HCT116 (cell line): ENCODE measurements around the gene LDLRAD4. TPM values are rescaled to one million over a fixed set of nuclear protein-coding genes. Genes with fewer than 3 reads are reported as not detected.

ENCODE experiments used
- ATAC-seq: fragments of 200-7000 bp; cut with Tn5 transposase; 2 replicates; pipeline ENCODE4 v1.9.1; 2020; ENCODE audit warnings: mild to moderate bottlenecking, moderate library complexity
- BruUV-seq: library from RNA; stranded (reverse); fragments of 400-500 nt; replicated peaks from 2 replicates; lab custom pipeline; 2021; lab: Mats Ljungman, UMichigan
- CTCF ChIA-PET: fragments of 300-600 bp; sonication (Branson Sonifier 250); formaldehyde crosslinking; loops from one replicate; lab custom pipeline; 2021; ENCODE audit warnings: antibody characterized with exemption; lab: Charles Lee
- POLR2A ChIA-PET: fragments of 300-600, 350-600 bp; sonication (Branson Sonifier 250); formaldehyde crosslinking; loops from one replicate; lab custom pipeline; 2021; ENCODE audit warnings: antibody characterized with exemption; lab: Charles Lee
- RAD21 ChIA-PET, 2 experiments: fragments of 300-600 bp; sonication (Branson Sonifier 250); formaldehyde crosslinking; loops; one replicate each; lab custom pipeline; 2023; ENCODE audit warnings: low total read pairs in 2 of 2; ENCODE audit not compliant: uncharacterized antibody in 2 of 2, unreplicated experiment in 2 of 2, low non-redundant PET in 1 of 2; lab: Charles Lee
- DNase-seq: peaks from one replicate; pipeline ENCODE4 v3.0.0-alpha.2; 2010; ENCODE audit warnings: low read depth, low spot score
- H2AFZ ChIP-seq: fragments of 200-600 bp; shearing (Covaris generic), sonication (generic); 2 replicates; pipeline ENCODE4 v1.6.1; 2017; ENCODE audit warnings: low read depth, mixed run types, mixed read lengths, antibody characterized with exemption, low read length; ENCODE audit not compliant: poor library complexity, severe bottlenecking
- H3K27ac ChIP-seq: 2 replicates; pipeline ENCODE4 v1.5.1; 2012; ENCODE audit warnings: low read depth, low read length
- H3K27me3 ChIP-seq: fragments of 200-600 bp; sonication (generic); 2 replicates; pipeline ENCODE4 v1.6.1; 2016; ENCODE audit warnings: mixed run types, low read length, mixed read lengths; ENCODE audit not compliant: insufficient read depth
- H3K36me3 ChIP-seq, 2 experiments: fragments of 200-500 bp in 1 of 2; fragments of 200-600 bp in 1 of 2; sonication (Bioruptor generic) in 1 of 2; sonication (generic) in 1 of 2; 2 replicates each; pipeline versions ENCODE4 v1.5.1 to v1.6.1; 2014 to 2016; ENCODE audit warnings: low read length in 2 of 2, inconsistent platforms in 1 of 2, mixed read lengths in 1 of 2, mixed run types in 1 of 2; ENCODE audit not compliant: insufficient read depth in 2 of 2, control insufficient read depth in 1 of 2
- H3K4me1 ChIP-seq, 2 experiments: fragments of 200-600 bp in 1 of 2; sonication (generic) in 1 of 2; 2 replicates each; pipeline versions ENCODE4 v1.5.1 to v1.6.1; 2012 to 2017; ENCODE audit warnings: low read length in 2 of 2, inconsistent platforms in 1 of 2, mild to moderate bottlenecking in 1 of 2, mixed read lengths in 1 of 2, mixed run types in 1 of 2, moderate library complexity in 1 of 2; ENCODE audit not compliant: insufficient read depth in 2 of 2, control insufficient read depth in 1 of 2
- H3K4me2 ChIP-seq: fragments of 200-600 bp; sonication (generic); 2 replicates; pipeline ENCODE4 v1.6.1; 2017; ENCODE audit warnings: mixed run types, low read length, mixed read lengths
- H3K4me3 ChIP-seq, 2 experiments: fragments of 200-600 bp in 1 of 2; sonication (generic) in 1 of 2; replicated peaks in 1 of 2; 2 replicates each; pipeline ENCODE4 v1.5.1; 2011 to 2016; ENCODE audit warnings: low read length in 2 of 2, control low read depth in 1 of 2, low read depth in 1 of 2, mild to moderate bottlenecking in 1 of 2, mixed read lengths in 1 of 2, mixed run types in 1 of 2
- H3K79me2 ChIP-seq: fragments of 200-600 bp; sonication (generic); 2 replicates; pipeline ENCODE4 v1.6.1; 2017; ENCODE audit warnings: mild to moderate bottlenecking, mixed run types, low read length, moderate library complexity, mixed read lengths; ENCODE audit not compliant: insufficient read depth
- H3K9ac ChIP-seq: fragments of 200-600 bp; sonication (generic); 2 replicates; pipeline ENCODE4 v1.6.1; 2016; ENCODE audit warnings: low read length, mixed read lengths
- H3K9me2 ChIP-seq: fragments of 200-600 bp; sonication (generic), shearing (Covaris generic); 2 replicates; pipeline ENCODE4 v1.6.1; 2017; ENCODE audit warnings: mixed run types, mild to moderate bottlenecking, moderate library complexity; ENCODE audit not compliant: insufficient read depth
- H3K9me3 ChIP-seq, 2 experiments: fragments of 200-500 bp in 1 of 2; fragments of 200-600 bp in 1 of 2; sonication (Bioruptor generic) in 1 of 2; sonication (generic) in 1 of 2; 2 replicates each; pipeline ENCODE4 v1.6.1; 2014 to 2017; ENCODE audit warnings: low read length in 2 of 2, mixed read lengths in 2 of 2, inconsistent platforms in 1 of 2, low read depth in 1 of 2, mild to moderate bottlenecking in 1 of 2, mixed run types in 1 of 2, moderate library complexity in 1 of 2; ENCODE audit not compliant: control insufficient read depth in 1 of 2, insufficient read depth in 1 of 2
- H4K20me1 ChIP-seq: fragments of 200-600 bp; sonication (generic), shearing (Covaris generic); 2 replicates; pipeline ENCODE4 v1.6.1; 2017; ENCODE audit warnings: mixed run types, mild to moderate bottlenecking, moderate library complexity; ENCODE audit not compliant: insufficient read depth
- EZH2 ChIP-seq: fragments of 200-600 bp; sonication (generic); IDR thresholded peaks from 2 replicates; pipeline ENCODE4 v1.6.1; 2017; ENCODE audit warnings: antibody characterized with exemption, mixed run types
- EZH2phosphoT487 ChIP-seq: fragments of 200-600 bp; IDR thresholded peaks from 2 replicates; pipeline ENCODE4 v1.6.1; 2018; ENCODE audit warnings: antibody characterized with exemption, borderline replicate concordance
- FOSL1 ChIP-seq: IDR thresholded peaks from 2 replicates; pipeline ENCODE4 v1.6.1; 2012; ENCODE audit warnings: low read depth
- POLR2A ChIP-seq: IDR thresholded peaks from 2 replicates; pipeline ENCODE4 v1.7.0; 2011; ENCODE audit warnings: borderline replicate concordance; ENCODE audit not compliant: insufficient read depth, insufficient read length; ENCODE audit errors: extremely low read depth
- YY1 ChIP-seq: IDR thresholded peaks from 2 replicates; pipeline ENCODE4 v1.6.1; 2011; ENCODE audit warnings: low read length, low read depth, moderate library complexity, mild to moderate bottlenecking; ENCODE audit not compliant: insufficient replicate concordance; ENCODE audit errors: extremely low read depth
- ZNF274 ChIP-seq: fragments of 200-500 bp; sonication (Bioruptor generic); IDR thresholded peaks from 2 replicates; pipeline ENCODE4 v1.6.1; 2014; ENCODE audit warnings: mild to moderate bottlenecking, low read depth, low read length, inconsistent platforms
- intact Hi-C: fragments of 100-400 bp; cut with micrococcal nuclease; formaldehyde crosslinking; loops from 2 replicates; pipeline ENCODE4 v1.10.0; 2022
- total RNA-seq: library from RNA; stranded (reverse); gene quantifications from one replicate; pipeline ENCODE4 v1.2.1, GENCODE V29; 2021; ENCODE audit not compliant: unreplicated experiment
- TF ChIP-seq, protein P1 (sequence below): IDR thresholded peaks from 2 replicates; pipeline ENCODE4 v1.6.1; 2012
- TF ChIP-seq, protein P2 (sequence below): IDR thresholded peaks from 2 replicates; pipeline ENCODE4 v1.6.1; 2012
- TF ChIP-seq, protein P3 (sequence below): IDR thresholded peaks from 2 replicates; pipeline ENCODE4 v1.6.1; 2011; ENCODE audit warnings: mild to moderate bottlenecking, low read length, moderate library complexity; ENCODE audit not compliant: insufficient replicate concordance; ENCODE audit errors: extremely low read depth
- TF ChIP-seq, protein P4 (sequence below): IDR thresholded peaks from 2 replicates; pipeline ENCODE4 v1.6.1; 2012; ENCODE audit warnings: low read depth

LDLRAD4 gene
- total RNA-seq, 1 experiment from 2014 or later = 1.2 TPM

DNA sequence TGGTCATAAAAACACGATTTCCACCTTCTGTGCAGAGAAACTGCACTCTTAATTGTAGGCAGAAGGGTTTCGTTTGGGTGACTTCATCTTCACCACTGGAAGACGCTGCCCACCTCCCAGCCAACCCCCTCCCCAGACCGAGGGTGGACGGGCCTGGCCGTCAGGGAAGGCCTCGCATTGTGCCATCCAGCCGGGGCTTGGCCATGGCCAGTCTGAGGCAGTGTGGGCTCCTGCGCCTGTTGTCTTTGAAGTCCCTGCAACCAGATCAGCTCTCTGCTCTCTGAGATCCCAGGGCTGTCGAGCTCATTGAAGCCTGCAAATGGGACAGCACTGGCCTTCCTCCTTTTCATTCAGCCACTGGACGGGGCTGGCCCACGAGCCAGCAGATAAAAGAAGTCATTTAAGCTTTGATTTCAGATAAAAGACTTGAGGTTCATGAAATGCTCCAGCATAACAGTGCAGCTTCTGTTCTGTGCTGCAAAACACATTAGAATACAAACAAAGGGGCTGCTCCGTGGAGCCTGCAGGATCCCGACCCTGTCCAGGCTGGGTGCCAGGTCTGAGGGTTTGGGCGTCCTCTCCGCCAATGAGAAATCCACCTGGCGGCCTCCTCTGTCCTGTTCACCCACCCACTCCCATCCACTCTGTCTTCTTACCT, 253.5 kb downstream of the LDLRAD4 start:
- POLR2A ChIA-PET = no interaction called here
- no peak overlapping the region for H3K4me2 ChIP-seq

DNA sequence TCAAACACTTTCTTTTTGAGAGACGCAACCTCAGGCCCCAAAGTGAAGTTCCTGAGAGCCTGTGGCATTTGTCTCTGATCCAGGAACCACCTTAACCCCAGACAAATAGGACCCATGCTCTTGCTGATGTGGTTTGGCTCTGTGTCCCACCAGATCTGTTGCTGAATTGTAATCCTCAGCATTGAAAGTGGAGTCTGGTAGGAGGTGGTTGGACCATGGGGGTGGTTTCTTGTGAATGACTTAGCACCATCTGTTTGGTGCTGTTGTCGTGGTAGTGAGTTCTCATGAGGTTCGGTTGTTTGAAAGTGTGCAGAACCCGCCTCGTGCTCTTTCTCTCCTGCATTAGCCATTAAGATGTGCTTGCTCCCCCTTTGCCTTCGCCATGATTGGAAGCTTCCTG, 255.2 kb downstream of the LDLRAD4 start:
- DNase-seq (no peak), ATAC-seq (no peak)
- Histone ChIP-seq H3K79me2 (no peaks in the 10 kb centered on the region), H3K4me1 (no peaks in the 10 kb centered on the region), H3K4me2 (no peak overlapping the region), H3K9me2 (no peaks in the 10 kb centered on the region), H2AFZ (no peak overlapping the region), H3K9ac (no peak overlapping the region), H4K20me1 (no peaks in the 10 kb centered on the region), H3K4me3 (no peak overlapping the region), H3K9me3 (no peaks in the 10 kb centered on the region), H3K36me3 (no peaks in the 10 kb centered on the region), H3K27me3 (no peaks in the 10 kb centered on the region; the same call in 1 of the 2 replicates), H3K27ac (no peak overlapping the region)
- CTCF ChIA-PET = no interaction called here
- intact Hi-C loops = no loop called here
- POLR2A ChIA-PET = no interaction called here
- BruUV-seq = no TSS peak
- RAD21 ChIA-PET = no interaction called here
- TF ChIP-seq, protein P1, sequence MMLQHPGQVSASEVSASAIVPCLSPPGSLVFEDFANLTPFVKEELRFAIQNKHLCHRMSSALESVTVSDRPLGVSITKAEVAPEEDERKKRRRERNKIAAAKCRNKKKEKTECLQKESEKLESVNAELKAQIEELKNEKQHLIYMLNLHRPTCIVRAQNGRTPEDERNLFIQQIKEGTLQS = no peak
- TF ChIP-seq ZNF274 (no peak), FOSL1 (no peak), EZH2phosphoT487 (no peak), YY1 (no peak)
- TF ChIP-seq, protein P2, sequence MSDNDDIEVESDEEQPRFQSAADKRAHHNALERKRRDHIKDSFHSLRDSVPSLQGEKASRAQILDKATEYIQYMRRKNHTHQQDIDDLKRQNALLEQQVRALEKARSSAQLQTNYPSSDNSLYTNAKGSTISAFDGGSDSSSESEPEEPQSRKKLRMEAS = no peak
- TF ChIP-seq, protein P3, sequence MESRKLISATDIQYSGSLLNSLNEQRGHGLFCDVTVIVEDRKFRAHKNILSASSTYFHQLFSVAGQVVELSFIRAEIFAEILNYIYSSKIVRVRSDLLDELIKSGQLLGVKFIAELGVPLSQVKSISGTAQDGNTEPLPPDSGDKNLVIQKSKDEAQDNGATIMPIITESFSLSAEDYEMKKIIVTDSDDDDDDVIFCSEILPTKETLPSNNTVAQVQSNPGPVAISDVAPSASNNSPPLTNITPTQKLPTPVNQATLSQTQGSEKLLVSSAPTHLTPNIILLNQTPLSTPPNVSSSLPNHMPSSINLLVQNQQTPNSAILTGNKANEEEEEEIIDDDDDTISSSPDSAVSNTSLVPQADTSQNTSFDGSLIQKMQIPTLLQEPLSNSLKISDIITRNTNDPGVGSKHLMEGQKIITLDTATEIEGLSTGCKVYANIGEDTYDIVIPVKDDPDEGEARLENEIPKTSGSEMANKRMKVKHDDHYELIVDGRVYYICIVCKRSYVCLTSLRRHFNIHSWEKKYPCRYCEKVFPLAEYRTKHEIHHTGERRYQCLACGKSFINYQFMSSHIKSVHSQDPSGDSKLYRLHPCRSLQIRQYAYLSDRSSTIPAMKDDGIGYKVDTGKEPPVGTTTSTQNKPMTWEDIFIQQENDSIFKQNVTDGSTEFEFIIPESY = no peak

More for the DNA sequence above, 253.5 kb downstream of the LDLRAD4 start:
- no peaks in the 10 kb centered on the region for H3K4me1 ChIP-seq
- no TSS peak for BruUV-seq
- DNase-seq (no peak), ATAC-seq (no peak)
- intact Hi-C loops = no loop called here
- no peak overlapping the region for H3K27ac ChIP-seq
- no peaks in the 10 kb centered on the region for H3K9me3 ChIP-seq
- no peaks in the 10 kb centered on the region for H3K9me2 ChIP-seq
- H4K20me1 ChIP-seq = no peaks in the 10 kb centered on the region
- no peak overlapping the region for H2AFZ ChIP-seq
- no peaks in the 10 kb centered on the region for H3K79me2 ChIP-seq
- H3K27me3 ChIP-seq = no peaks in the 10 kb centered on the region
- no peak overlapping the region for H3K4me3 ChIP-seq
- CTCF ChIA-PET = no interaction called here
- TF ChIP-seq, protein P4, sequence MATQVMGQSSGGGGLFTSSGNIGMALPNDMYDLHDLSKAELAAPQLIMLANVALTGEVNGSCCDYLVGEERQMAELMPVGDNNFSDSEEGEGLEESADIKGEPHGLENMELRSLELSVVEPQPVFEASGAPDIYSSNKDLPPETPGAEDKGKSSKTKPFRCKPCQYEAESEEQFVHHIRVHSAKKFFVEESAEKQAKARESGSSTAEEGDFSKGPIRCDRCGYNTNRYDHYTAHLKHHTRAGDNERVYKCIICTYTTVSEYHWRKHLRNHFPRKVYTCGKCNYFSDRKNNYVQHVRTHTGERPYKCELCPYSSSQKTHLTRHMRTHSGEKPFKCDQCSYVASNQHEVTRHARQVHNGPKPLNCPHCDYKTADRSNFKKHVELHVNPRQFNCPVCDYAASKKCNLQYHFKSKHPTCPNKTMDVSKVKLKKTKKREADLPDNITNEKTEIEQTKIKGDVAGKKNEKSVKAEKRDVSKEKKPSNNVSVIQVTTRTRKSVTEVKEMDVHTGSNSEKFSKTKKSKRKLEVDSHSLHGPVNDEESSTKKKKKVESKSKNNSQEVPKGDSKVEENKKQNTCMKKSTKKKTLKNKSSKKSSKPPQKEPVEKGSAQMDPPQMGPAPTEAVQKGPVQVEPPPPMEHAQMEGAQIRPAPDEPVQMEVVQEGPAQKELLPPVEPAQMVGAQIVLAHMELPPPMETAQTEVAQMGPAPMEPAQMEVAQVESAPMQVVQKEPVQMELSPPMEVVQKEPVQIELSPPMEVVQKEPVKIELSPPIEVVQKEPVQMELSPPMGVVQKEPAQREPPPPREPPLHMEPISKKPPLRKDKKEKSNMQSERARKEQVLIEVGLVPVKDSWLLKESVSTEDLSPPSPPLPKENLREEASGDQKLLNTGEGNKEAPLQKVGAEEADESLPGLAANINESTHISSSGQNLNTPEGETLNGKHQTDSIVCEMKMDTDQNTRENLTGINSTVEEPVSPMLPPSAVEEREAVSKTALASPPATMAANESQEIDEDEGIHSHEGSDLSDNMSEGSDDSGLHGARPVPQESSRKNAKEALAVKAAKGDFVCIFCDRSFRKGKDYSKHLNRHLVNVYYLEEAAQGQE = no peak
- TF ChIP-seq POLR2A (no peak), EZH2 (no peak)
- RAD21 ChIA-PET = no interaction called here
- no peaks in the 10 kb centered on the region for H3K36me3 ChIP-seq
- no peak overlapping the region for H3K9ac ChIP-seq
